Hypothalamus (tissue), 51 donors: Measurements from ENCODE around the gene ARHGEF12.

ENCODE experiments used
- DNase-seq, 51 donors: peaks; one replicate each; lab custom pipeline; 2025; lab: John Stamatoyannopoulos, UW

The ARHGEF12 gene

GRCh38 chr11:120335908-120336640 is at the start of gene ARHGEF12:
Gene ARHGEF12, plus strand, starts transcription at chr11:120336413. Its CDS starts 831 bp downstream, at chr11:120337244.
- peak in 50 of 51 donors; percentile 47 to 95 (median 88) for DNase-seq

GRCh38 chr11:120288021-120288420 is 48.2 kb upstream of the ARHGEF12 start:
- no peak for DNase-seq

DNA sequence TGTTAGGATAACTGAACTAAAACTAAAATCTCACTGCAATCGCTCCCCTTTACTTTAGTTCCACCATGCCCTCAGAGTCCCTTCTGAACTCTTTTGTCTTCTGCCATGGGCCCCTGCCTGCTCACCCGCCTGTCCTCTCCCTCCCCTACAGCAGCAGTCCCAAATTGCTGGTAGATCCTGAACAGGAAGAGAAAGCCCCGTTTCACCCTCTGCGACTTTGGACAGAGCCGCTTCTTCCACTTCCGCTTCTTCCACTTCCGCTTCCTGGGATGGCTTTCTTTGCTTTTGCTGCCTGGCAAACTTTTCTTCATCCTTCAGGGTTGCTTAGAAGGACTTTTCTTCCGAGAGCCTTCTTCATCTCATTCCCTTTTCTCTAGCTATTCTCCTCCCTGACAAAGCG is 46.8 kb upstream of the ARHGEF12 start:
- DNase-seq = no peak

- no peak for DNase-seq
Observed at GRCh38 chr11:120290956-120291355, 45.3 kb upstream of the ARHGEF12 start.

DNA sequence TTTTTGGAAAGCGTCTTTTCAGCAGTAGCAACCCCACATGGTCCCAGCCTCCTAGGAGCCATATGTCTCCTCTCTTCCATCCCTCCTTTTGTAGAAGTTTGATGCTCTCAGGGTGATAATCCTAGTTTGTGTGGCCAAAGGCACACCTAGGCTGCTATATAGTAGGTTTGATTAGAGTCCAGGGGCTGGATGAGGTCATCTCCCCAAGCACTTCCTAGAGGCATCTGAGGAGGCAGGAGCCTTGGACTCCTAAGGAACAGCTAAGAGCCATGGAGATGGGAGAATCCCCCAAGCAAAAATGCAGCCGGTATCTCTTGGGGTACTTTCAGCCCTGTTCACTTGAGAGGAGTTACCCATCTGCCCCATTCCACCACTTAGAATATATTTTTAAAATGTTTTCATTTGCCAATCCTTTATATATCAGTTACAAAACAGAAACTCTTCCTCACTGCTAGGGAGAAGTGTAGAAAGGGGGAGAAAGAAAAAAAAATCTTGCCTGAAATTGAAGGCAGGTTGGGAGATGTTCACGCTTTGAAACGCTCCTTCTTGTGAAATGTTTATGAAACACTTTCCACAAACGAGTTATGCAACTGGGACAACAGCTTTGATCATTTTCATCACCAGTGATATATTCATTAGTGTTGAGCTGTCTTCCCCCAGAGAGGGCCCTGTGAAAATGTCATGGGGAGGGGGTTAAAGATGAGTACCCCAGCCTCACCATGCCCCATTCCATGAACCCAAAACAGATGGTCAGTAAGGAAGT is 43.0 kb upstream of the ARHGEF12 start:
- DNase-seq = no peak

DNA sequence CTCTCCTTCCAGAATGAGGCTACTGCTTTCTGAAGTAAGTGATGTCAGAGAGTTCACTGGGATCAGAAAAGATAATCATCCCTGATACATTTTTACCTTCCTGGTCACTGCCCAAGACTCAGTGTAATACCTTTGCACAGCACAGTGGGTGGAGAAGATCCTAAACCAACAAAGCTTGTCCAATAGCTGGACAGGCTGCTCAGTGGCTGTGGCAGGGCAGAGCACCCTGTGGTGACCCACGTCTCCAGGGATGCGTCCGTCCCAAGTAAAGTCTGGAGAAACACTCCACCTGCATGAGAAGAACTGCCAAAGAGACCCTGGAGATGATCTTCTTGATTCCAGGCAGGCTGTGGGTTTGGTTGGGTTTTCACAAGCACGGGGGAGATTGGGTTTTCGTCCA is 42.1 kb upstream of the ARHGEF12 start:
- DNase-seq = no peak

- no peak for DNase-seq
Observed at GRCh38 chr11:120295099-120295498, 41.1 kb upstream of the ARHGEF12 start.

GRCh38 chr11:120296554-120296953 is 39.7 kb upstream of the ARHGEF12 start:
- DNase-seq = no peak

- DNase-seq = no peak
Observed at GRCh38 chr11:120298461-120298860, 37.8 kb upstream of the ARHGEF12 start.

- no peak for DNase-seq
Observed at GRCh38 chr11:120302001-120302805, 34.0 kb upstream of the ARHGEF12 start.

- DNase-seq = peak in 26 of 51 donors; percentile 4 to 66 (median 22)
Observed at GRCh38 chr11:120303004-120303637, 33.1 kb upstream of the ARHGEF12 start.

- DNase-seq = no peak
Observed at GRCh38 chr11:120304526-120304925, 31.7 kb upstream of the ARHGEF12 start.

DNA sequence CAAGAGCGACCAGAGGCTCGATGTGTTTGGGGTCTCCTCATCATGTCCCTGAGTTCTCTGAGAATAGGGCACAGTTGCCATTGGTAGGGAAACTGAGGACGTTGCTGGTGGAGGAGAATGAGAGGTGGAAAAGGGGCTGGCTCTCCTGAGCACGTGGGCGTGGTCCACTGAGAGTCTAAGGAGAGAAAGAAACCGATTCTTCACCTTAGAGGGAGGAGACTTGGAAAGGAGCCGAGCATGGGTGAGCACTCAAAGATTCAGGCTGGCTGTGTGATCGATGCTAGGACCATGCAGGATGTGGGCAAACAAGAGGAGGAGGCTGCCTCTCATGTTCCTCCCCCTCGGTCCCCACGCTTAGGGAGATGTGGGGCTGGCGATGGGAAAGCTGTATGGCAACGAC is 30.9 kb upstream of the ARHGEF12 start:
- no peak for DNase-seq

DNA sequence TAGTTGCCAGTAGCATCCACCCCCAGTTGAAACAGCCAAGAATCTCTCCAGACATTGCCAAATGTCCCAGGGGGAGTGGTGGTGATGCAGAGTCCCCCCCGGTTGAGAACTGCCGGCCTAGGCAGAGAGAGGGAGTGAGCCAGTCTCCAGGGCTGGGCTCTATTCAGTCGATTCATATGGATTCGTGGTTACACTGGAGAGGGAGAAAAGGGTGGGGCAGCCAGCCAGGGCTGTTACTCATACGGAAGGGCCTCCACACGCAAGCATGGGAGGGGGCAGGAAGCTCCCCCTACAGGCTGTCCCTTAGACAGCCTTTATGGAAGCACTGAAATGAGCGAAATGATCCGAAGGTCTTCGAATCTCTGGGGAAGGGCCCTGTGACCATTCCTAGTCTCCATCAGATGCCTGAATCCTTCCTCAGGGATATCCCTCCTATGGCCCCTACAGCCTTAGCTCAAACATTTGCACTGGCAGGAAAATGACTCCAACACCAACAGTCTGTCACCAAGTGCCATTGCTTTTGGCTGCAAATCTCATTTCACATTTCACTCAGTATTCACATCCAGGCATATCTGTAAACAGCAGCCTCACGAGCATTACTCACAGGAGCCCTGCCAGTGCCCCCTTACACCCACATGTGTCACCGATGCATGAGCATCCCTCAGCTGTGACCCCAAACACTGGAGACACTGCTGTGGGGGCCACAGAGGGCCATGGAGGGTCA is 29.5 kb upstream of the ARHGEF12 start:
- DNase-seq = peak in 1 of 51 donors; percentile 47

- no peak for DNase-seq
Observed at GRCh38 chr11:120307476-120307875, 28.7 kb upstream of the ARHGEF12 start.

GRCh38 chr11:120308081-120308480 is 28.1 kb upstream of the ARHGEF12 start:
- DNase-seq = no peak

- DNase-seq = no peak
Observed at GRCh38 chr11:120310870-120311269, 25.3 kb upstream of the ARHGEF12 start.

DNA sequence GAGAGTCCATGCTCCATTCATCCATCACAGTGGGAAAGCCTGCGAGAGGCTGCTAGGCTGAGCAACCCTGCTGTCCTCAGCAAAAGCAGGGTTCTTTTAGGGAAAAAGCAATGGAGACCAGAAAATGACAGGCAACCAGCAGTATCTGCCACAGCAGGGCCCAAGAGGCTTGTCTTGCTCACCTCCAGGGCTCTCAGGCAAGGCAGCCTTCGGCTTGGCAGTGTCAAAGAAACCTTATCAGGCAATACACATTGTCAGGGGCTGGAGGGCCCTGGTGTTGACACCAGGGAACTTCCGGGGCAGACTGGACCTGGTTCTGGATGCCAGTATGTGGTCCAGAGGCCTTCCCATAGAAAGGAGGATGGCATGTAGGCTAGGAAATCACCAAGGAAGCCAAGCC is 21.4 kb upstream of the ARHGEF12 start:
- no peak for DNase-seq

DNA sequence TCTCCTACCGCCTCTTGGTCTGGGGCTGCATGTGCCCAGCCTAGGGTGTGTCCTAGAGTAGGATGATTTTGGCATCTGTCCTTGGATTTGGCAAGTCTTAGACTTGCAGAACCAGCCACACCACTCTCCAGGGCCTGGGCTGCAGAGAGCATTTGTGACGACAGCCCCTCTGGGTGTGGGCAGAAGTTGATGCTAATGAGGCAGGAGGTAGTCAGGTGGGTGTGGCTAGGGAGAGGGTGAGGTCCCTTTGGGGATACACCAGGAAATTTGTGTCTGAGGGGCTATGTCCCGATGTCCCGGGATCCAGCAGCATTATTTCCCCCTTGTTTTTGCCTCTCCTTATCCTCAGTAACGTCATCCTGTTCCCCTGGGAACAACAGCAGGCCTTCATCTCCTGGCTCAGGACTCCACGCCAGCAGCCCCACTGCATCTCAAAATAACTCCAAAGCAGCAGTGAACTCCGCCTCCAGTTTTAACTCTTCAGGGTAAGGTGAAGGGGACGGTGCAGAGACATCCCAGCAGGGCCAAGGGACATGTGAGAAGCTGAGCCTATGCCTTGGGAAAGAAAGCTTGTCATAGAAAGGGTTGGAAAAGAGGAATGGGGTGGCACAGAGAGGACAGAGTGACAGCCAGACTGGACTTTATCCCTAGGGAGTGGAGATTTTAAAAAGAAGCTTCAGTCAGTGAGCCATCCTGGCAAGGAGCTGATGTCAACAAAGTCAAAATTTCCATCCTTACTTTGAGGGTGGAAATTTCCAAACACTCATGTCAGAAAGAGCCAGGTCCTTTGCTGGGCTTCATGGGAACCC is 19.1 kb upstream of the ARHGEF12 start:
- no peak for DNase-seq
